Keratinocyte (primary cell): ENCODE results near the gene GNG2. TPM values are rescaled to one million over a fixed set of nuclear protein-coding genes. Genes with fewer than 3 reads are reported as not detected.

Source experiments
- DNase-seq: peaks from one replicate; pipeline ENCODE4 v3.0.0-alpha.2; 2011; ENCODE audit warnings: low read depth, missing footprints, low spot score
- FAIRE-seq: peaks from 2 replicates; lab custom pipeline; 2011; peaks lifted over from hg19 to GRCh38; lab: Jason Lieb, UNC
- H2AFZ ChIP-seq: 2 replicates; pipeline ENCODE4 v1.6.0; 2012; ENCODE audit warnings: low read length, control low read depth, inconsistent platforms; ENCODE audit not compliant: control insufficient read depth
- H3K27ac ChIP-seq: 2 replicates; pipeline ENCODE4 v1.5.1; 2011; ENCODE audit warnings: low read length; ENCODE audit not compliant: control insufficient read depth, insufficient read depth
- H3K27me3 ChIP-seq: 3 replicates; pipeline ENCODE4 v1.6.0; 2011; ENCODE audit warnings: low read length; ENCODE audit not compliant: control insufficient read depth, insufficient read depth; ENCODE audit errors: extremely low read depth
- H3K36me3 ChIP-seq, 2 experiments: 2 replicates in 1 of 2; 3 replicates in 1 of 2; pipeline ENCODE4 v1.5.1; 2011; ENCODE audit warnings: low read length in 2 of 2, mild to moderate bottlenecking in 1 of 2; ENCODE audit not compliant: control insufficient read depth in 2 of 2, insufficient read depth in 2 of 2; ENCODE audit errors: extremely low read depth in 1 of 2
- H3K4me1 ChIP-seq: 3 replicates; pipeline ENCODE4 v1.5.1; 2011; ENCODE audit warnings: low read length; ENCODE audit not compliant: control insufficient read depth, insufficient read depth; ENCODE audit errors: extremely low read depth
- H3K4me2 ChIP-seq: 3 replicates; pipeline ENCODE4 v1.6.0; 2011; ENCODE audit warnings: low read depth, low read length; ENCODE audit not compliant: control insufficient read depth, insufficient read depth; ENCODE audit errors: extremely low read depth
- H3K4me3 ChIP-seq, 3 experiments: fragments of 200-600 bp in 1 of 3; sonication (generic) in 1 of 3; 2 replicates in 2 of 3; 3 replicates in 1 of 3; pipeline ENCODE4 v1.5.1; 2011 to 2016; ENCODE audit warnings: low read length in 3 of 3, mild to moderate bottlenecking in 3 of 3, control low read depth in 2 of 3, inconsistent platforms in 1 of 3, low read depth in 1 of 3, mixed read lengths in 1 of 3, mixed run types in 1 of 3, moderate library complexity in 1 of 3; ENCODE audit not compliant: control insufficient read depth in 2 of 3, insufficient read depth in 2 of 3; ENCODE audit errors: extremely low read depth in 1 of 3
- H3K79me2 ChIP-seq: 2 replicates; pipeline ENCODE4 v1.6.0; 2012; ENCODE audit warnings: low read length; ENCODE audit not compliant: control insufficient read depth, insufficient read depth
- H3K9ac ChIP-seq: 3 replicates; pipeline ENCODE4 v1.6.0; 2011; ENCODE audit warnings: low read length; ENCODE audit not compliant: control insufficient read depth, insufficient read depth; ENCODE audit errors: extremely low read depth
- H3K9me1 ChIP-seq: 3 replicates; pipeline ENCODE4 v1.6.0; 2011; ENCODE audit warnings: low read length; ENCODE audit not compliant: control insufficient read depth, insufficient read depth; ENCODE audit errors: extremely low read depth
- H3K9me3 ChIP-seq: 2 replicates; pipeline ENCODE4 v1.5.1; 2012; ENCODE audit warnings: low read depth, low read length; ENCODE audit not compliant: control insufficient read depth
- H4K20me1 ChIP-seq: 3 replicates; pipeline ENCODE4 v1.6.0; 2011; ENCODE audit warnings: low read length; ENCODE audit not compliant: control insufficient read depth, insufficient read depth; ENCODE audit errors: extremely low read depth
- CTCF ChIP-seq, 3 experiments: IDR thresholded peaks in 1 of 3; conservative IDR thresholded peaks in 1 of 3; optimal IDR thresholded peaks in 1 of 3; 2 replicates in 2 of 3; 3 replicates in 1 of 3; pipeline versions ENCODE3 to v1.5.1; 2011; ENCODE audit warnings: low read length in 3 of 3, mild to moderate bottlenecking in 3 of 3, moderate library complexity in 2 of 3, control low read depth in 1 of 3, inconsistent platforms in 1 of 3; ENCODE audit not compliant: insufficient read depth in 2 of 3; ENCODE audit errors: extremely low read depth in 1 of 3
- EZH2 ChIP-seq: IDR thresholded peaks from one replicate; pipeline ENCODE4 v1.6.1; 2012; ENCODE audit warnings: inconsistent platforms, mild to moderate bottlenecking, low read length, moderate library complexity
- dilution Hi-C: fragments of 300-500 bp; cut with MboI; formaldehyde crosslinking; loops from one replicate; pipeline ENCODE4 v1.7.0; 2020; ENCODE audit warnings: low sequenced_read_pairs; ENCODE audit not compliant: extremely low pct_ligation_motif_present
- polyA plus RNA-seq, 5 experiments: library from polyadenylated mRNA; depleted of rRNA in 3 of 5; stranded (reverse) in 3 of 5; stranded (forward) in 1 of 5; unstranded in 1 of 5; fragments of >200 nt; gene quantifications; 1 replicate in 1 of 5; 2 replicates in 3 of 5; 3 replicates in 1 of 5; pipeline versions ENCODE4 v1.2.1 to v1.2.3, GENCODE V29; 2011 to 2012; ENCODE audit warnings: missing spikeins in 2 of 5, low read depth in 1 of 5, low replicate concordance in 1 of 5

Gene GNG2
- polyA plus RNA-seq, 1 donor (not counting 4 experiments of a cell fraction or from before 2014, with no cell fraction given): 0.28 TPM

DNA sequence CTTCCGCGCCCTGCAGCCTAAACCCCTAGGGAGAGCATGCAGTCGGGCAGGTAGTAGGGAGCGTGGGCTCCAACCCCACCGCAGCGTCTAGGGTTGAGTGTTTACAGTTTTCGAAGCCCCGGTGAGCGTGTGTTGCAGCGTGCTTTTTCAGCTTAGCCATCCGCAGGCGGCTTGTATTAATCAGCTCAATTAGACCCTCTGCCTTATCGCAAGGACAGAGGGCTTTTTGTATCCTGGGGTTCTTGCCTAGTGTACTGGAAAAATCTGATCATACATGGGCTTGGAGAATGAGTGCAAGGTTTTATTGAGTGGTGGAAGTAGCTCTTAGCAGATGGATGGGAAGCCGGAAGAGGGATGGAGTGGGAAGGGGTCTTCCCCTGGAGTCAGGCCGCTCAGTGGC, 44.4 kb upstream of the GNG2 start:
- TF ChIP-seq EZH2 (no peak), CTCF (optimal IDR thresholded peaks at IDR 0.05 in 1 of 3, IDR thresholded peaks at IDR 0.05 in 1 of 3, conservative IDR thresholded peaks at IDR 0.05 in 1 of 3; ENCODE audit: extremely low read depth in 1 of 3, insufficient read depth in 2 of 3, low read length in 3 of 3) (no peak)
- no peak for DNase-seq
- H3K4me1 ChIP-seq: no peaks in the 10 kb centered on the region
- dilution Hi-C loops: no loop called here
- no peak overlapping the region for H2AFZ ChIP-seq
- no peak overlapping the region for H3K9ac ChIP-seq
- no peaks in the 10 kb centered on the region for H3K36me3 ChIP-seq
- no peaks in the 10 kb centered on the region for H3K9me1 ChIP-seq
- no peaks in the 10 kb centered on the region for H3K79me2 ChIP-seq
- H3K27me3 ChIP-seq: peaks cover 9% of the 10 kb centered on the region
- no peak for FAIRE-seq
- no peak overlapping the region for H3K4me3 ChIP-seq
- H4K20me1 ChIP-seq: no peaks in the 10 kb centered on the region
- no peaks in the 10 kb centered on the region for H3K9me3 ChIP-seq
- H3K27ac ChIP-seq: no peak overlapping the region
- no peak overlapping the region for H3K4me2 ChIP-seq

- no peaks in the 10 kb centered on the region for H3K4me1 ChIP-seq
- no peak for DNase-seq
- dilution Hi-C loops: no loop called here
These were observed 43.1 kb upstream of the GNG2 start for GRCh38 chr14:51817326-51817725.

More at GRCh38 chr14:51817326-51817725, 43.1 kb upstream of the GNG2 start:
- Histone ChIP-seq H3K36me3 (no peaks in the 10 kb centered on the region), H3K9ac (no peak overlapping the region), H3K9me3 (no peaks in the 10 kb centered on the region), H3K4me3 (no peak overlapping the region), H2AFZ (no peak overlapping the region), H3K79me2 (no peaks in the 10 kb centered on the region), H3K27ac (no peak overlapping the region), H3K27me3 (peaks cover 9% of the 10 kb centered on the region), H4K20me1 (no peaks in the 10 kb centered on the region), H3K4me2 (no peak overlapping the region), H3K9me1 (no peaks in the 10 kb centered on the region)
- TF ChIP-seq EZH2: no peak
- no peak for TF ChIP-seq CTCF (optimal IDR thresholded peaks at IDR 0.05 in 1 of 3, IDR thresholded peaks at IDR 0.05 in 1 of 3, conservative IDR thresholded peaks at IDR 0.05 in 1 of 3; ENCODE audit: extremely low read depth in 1 of 3, insufficient read depth in 2 of 3, low read length in 3 of 3)
- no peak for FAIRE-seq
